Spleen (tissue), 7 donors: ENCODE data around the gene AURKAIP1.

ENCODE experiments used
- POLR2AphosphoS5 ChIP-seq, 3 donors: sonication (generic); formaldehyde crosslinking; IDR thresholded peaks; one replicate each; pipeline ENCODE4 v1.5.1; 2017; ENCODE audit warnings: antibody characterized with exemption in 3 of 3
- TF ChIP-seq, protein P1 (sequence below), 11 experiments: fragments of 200-600 bp in 7 of 11; fragments of 450-650 bp in 4 of 11; sonication (generic) in 4 of 11; IDR thresholded peaks in 8 of 11; conservative IDR thresholded peaks in 3 of 11; 1 replicate in 7 of 11; 2 replicates in 4 of 11; pipeline versions ENCODE4 v1.4.0 to v1.8.0; 2016 to 2021; ENCODE audit warnings: antibody characterized with exemption in 11 of 11, inconsistent platforms in 4 of 11, mild to moderate bottlenecking in 1 of 11
- donor health status: DM: no; HTN: no; CAD: no; lungs with moderate emphysema.
- donor health status: DM: no; HTN: no; CAD: no.
- donor health status: DM: no; HTN: no; CAD: no.

DNA sequence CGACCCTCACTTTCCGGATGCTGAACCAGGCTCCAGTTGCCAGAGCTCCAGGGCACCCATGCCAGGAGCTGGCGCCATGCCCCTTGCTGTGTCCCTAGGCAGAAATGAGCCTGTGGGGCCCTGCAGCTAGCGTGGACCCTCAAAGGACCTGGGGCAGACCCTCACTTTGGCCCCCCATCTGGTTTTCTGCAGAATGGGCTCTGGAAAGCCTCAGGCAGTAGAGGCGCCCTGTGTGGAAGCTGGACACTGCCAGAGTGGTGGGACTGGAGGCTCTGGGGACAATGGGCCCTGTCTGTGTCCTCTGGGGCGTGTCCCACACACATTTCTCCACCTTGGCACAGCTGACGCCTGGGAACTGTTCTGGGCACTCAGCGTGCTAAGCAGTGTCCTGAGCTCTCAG is 6.3 kb upstream of the AURKAIP1 start:
- TF ChIP-seq, protein P1, sequence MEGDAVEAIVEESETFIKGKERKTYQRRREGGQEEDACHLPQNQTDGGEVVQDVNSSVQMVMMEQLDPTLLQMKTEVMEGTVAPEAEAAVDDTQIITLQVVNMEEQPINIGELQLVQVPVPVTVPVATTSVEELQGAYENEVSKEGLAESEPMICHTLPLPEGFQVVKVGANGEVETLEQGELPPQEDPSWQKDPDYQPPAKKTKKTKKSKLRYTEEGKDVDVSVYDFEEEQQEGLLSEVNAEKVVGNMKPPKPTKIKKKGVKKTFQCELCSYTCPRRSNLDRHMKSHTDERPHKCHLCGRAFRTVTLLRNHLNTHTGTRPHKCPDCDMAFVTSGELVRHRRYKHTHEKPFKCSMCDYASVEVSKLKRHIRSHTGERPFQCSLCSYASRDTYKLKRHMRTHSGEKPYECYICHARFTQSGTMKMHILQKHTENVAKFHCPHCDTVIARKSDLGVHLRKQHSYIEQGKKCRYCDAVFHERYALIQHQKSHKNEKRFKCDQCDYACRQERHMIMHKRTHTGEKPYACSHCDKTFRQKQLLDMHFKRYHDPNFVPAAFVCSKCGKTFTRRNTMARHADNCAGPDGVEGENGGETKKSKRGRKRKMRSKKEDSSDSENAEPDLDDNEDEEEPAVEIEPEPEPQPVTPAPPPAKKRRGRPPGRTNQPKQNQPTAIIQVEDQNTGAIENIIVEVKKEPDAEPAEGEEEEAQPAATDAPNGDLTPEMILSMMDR (IDR thresholded peaks at IDR 0.05 in 8 of 11, conservative IDR thresholded peaks at IDR 0.05 in 3 of 11), result no peak
- TF ChIP-seq POLR2AphosphoS5 (IDR thresholded peaks at IDR 0.05), result no peak
